ENCODE measurements around the gene EMP2. TPM values are rescaled to one million over a fixed set of nuclear protein-coding genes. Genes with fewer than 3 reads are reported as not detected.

EMP2 gene
- total RNA-seq, 2 experiments from 2014 or later, result not detected

DNA sequence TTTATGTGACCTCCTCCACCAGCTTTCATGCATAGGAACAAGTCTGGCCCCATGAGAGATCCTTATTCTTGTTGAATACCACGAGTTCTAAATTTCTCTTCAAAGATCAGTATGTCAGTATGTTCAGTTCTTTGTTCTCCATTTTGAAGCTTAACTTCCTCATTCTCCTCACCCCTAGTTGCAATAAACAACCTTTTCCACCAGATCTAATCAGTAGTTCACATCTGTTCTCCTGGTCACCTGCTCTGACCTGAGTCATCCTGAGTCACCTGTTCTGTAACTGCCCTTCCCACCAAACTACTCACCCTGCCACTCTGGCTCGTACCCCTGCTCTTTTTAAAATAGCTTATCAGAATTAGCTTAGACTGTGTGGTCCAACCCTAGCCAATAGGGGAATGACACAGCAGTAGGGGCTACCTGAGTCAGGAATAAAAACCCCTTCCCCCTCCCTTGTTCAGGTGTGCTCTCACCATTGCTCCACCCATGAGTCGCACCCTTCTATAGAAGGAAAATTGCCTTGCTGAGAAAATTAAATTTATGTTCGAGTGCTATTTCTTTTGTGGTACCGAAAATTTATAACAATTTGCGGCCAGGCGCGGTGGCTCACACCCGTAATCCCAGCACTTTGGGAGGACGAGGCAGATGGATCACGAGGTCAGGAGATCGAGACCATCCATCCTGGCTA lies 94.6 kb downstream of the EMP2 start:
- TF ChIP-seq, protein P1, sequence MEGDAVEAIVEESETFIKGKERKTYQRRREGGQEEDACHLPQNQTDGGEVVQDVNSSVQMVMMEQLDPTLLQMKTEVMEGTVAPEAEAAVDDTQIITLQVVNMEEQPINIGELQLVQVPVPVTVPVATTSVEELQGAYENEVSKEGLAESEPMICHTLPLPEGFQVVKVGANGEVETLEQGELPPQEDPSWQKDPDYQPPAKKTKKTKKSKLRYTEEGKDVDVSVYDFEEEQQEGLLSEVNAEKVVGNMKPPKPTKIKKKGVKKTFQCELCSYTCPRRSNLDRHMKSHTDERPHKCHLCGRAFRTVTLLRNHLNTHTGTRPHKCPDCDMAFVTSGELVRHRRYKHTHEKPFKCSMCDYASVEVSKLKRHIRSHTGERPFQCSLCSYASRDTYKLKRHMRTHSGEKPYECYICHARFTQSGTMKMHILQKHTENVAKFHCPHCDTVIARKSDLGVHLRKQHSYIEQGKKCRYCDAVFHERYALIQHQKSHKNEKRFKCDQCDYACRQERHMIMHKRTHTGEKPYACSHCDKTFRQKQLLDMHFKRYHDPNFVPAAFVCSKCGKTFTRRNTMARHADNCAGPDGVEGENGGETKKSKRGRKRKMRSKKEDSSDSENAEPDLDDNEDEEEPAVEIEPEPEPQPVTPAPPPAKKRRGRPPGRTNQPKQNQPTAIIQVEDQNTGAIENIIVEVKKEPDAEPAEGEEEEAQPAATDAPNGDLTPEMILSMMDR (IDR thresholded peaks at IDR 0.05), result no peak
- H3K4me1 ChIP-seq (ENCODE audit: insufficient read depth, low read length), result no peaks in the 10 kb centered on the region
- no peak overlapping the region for H3K4me3 Mint-ChIP-seq
- DNase-seq (no peak), ATAC-seq (ENCODE audit: poor library complexity) (no peak)
- POLR2A ChIA-PET, result interaction anchor here (0.6 kb wide), 2 partner anchors 100 to 267 kb away, joined by 3 read pairs; no protein-coding TSS in a partner anchor
- H3K27me3 ChIP-seq (ENCODE audit: control insufficient read depth in 1 of 2, insufficient read depth in 2 of 2, low read length in 2 of 2), result no peaks in the 10 kb centered on the region
- no peaks in the 10 kb centered on the region for H3K27me3 Mint-ChIP-seq
- peaks cover 7% of the 10 kb centered on the region for H3K9me3 Mint-ChIP-seq
- H3K36me3 Mint-ChIP-seq (ENCODE audit: low read depth), result peaks cover 38% of the 10 kb centered on the region
- intact Hi-C loops (cut with DNase I, micrococcal nuclease), result no loop called here
- H3K36me3 ChIP-seq (ENCODE audit: insufficient read depth, low read length), result peaks cover 15% of the 10 kb centered on the region
- CTCF ChIA-PET, result no interaction called here
- H3K27ac Mint-ChIP-seq, result no peak overlapping the region
- H3K27ac ChIP-seq (ENCODE audit: low read depth in 1 of 2, low read length in 2 of 2), result no peak overlapping the region
- H3K9me3 ChIP-seq (ENCODE audit: control insufficient read depth in 1 of 2, insufficient read depth in 1 of 2, low read length in 2 of 2), result peaks cover 33 to 48% of the 10 kb centered on the region in 2 experiments
- no peak overlapping the region for H3K4me3 ChIP-seq (ENCODE audit: low read length)
- no peaks in the 10 kb centered on the region for H3K4me1 Mint-ChIP-seq (ENCODE audit: low read depth)

DNA sequence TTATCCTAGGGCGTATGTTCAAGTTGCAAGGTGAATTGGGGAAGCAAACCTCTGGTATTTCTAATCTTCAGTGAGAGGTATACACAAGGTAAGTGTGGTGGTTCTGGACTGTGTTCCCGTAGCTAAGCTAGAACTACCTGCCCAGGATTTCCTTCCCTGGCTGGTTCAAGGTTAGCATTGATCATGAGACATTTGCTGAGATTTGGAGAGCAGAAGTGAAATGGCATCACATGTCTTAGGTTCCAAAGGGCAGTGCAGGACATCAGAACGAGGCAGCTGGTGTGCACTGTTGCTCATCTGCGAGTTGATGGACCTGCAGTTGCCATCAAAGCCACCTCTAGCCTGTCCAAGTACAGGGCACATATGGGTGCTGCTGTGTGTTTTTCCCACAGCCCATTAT lies 95.2 kb downstream of the EMP2 start:
- H3K27ac Mint-ChIP-seq, result no peak overlapping the region
- no peak for DNase-seq
- Histone ChIP-seq H3K4me1 (ENCODE audit: insufficient read depth, low read length) (no peaks in the 10 kb centered on the region), H3K27ac (ENCODE audit: low read depth in 1 of 2, low read length in 2 of 2) (no peak overlapping the region), H3K36me3 (ENCODE audit: insufficient read depth, low read length) (peaks cover 15% of the 10 kb centered on the region), H3K27me3 (ENCODE audit: control insufficient read depth in 1 of 2, insufficient read depth in 2 of 2, low read length in 2 of 2) (no peaks in the 10 kb centered on the region), H3K9me3 (ENCODE audit: control insufficient read depth in 1 of 2, insufficient read depth in 1 of 2, low read length in 2 of 2) (peaks cover 33 to 48% of the 10 kb centered on the region in 2 experiments), H3K4me3 (ENCODE audit: low read length) (no peak overlapping the region)
- TF ChIP-seq, protein P1 (IDR thresholded peaks at IDR 0.05), result no peak
- ChIA-PET POLR2A (interaction anchor here (0.6 kb wide), 1 partner anchor 266 kb away, joined by 3 read pairs; no protein-coding TSS in a partner anchor), CTCF (no interaction called here)
- intact Hi-C loops (cut with DNase I, micrococcal nuclease), result no loop called here
- ATAC-seq (ENCODE audit: poor library complexity), result no peak
- no peaks in the 10 kb centered on the region for H3K4me1 Mint-ChIP-seq (ENCODE audit: low read depth)
- H3K4me3 Mint-ChIP-seq, result no peak overlapping the region
- H3K9me3 Mint-ChIP-seq, result peaks cover 9% of the 10 kb centered on the region
- H3K27me3 Mint-ChIP-seq, result no peaks in the 10 kb centered on the region
- H3K36me3 Mint-ChIP-seq (ENCODE audit: low read depth), result peaks cover 45% of the 10 kb centered on the region

DNA sequence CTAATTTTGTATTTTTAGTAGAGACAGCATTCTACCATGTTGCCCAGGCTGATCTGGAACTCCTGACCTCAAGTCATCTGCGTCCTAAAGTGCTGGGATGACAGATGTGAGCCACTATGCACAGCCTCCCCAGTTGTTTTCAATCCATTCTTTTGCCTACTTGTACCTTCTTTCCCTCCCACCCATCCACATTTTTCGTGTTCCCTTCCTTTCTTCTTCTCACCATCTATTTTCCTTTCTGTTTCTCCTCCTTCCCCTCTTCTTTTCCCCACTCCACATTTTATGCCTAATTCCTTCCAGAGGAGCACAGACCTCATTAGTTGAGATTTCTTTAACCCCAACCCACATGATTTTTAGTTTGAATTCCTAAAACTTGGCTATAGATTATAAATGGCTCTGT lies 100.2 kb downstream of the EMP2 start:
- H3K27me3 Mint-ChIP-seq, result no peaks in the 10 kb centered on the region
- Histone ChIP-seq H3K27ac (ENCODE audit: low read depth in 1 of 2, low read length in 2 of 2) (no peak overlapping the region), H3K9me3 (ENCODE audit: control insufficient read depth in 1 of 2, insufficient read depth in 1 of 2, low read length in 2 of 2) (peaks cover 21 to 33% of the 10 kb centered on the region in 2 experiments), H3K36me3 (ENCODE audit: insufficient read depth, low read length) (peaks cover 22% of the 10 kb centered on the region), H3K27me3 (ENCODE audit: control insufficient read depth in 1 of 2, insufficient read depth in 2 of 2, low read length in 2 of 2) (no peaks in the 10 kb centered on the region), H3K4me3 (ENCODE audit: low read length) (no peak overlapping the region), H3K4me1 (ENCODE audit: insufficient read depth, low read length) (no peaks in the 10 kb centered on the region)
- TF ChIP-seq, protein P1 (IDR thresholded peaks at IDR 0.05), result no peak
- peaks cover 70% of the 10 kb centered on the region for H3K36me3 Mint-ChIP-seq (ENCODE audit: low read depth)
- no peak for DNase-seq
- ChIA-PET POLR2A (no interaction called here), CTCF (no interaction called here)
- intact Hi-C loops (cut with DNase I, micrococcal nuclease), result no loop called here
- ATAC-seq (ENCODE audit: poor library complexity), result no peak
- H3K4me1 Mint-ChIP-seq (ENCODE audit: low read depth), result no peaks in the 10 kb centered on the region
- H3K9me3 Mint-ChIP-seq, result peaks cover 4% of the 10 kb centered on the region
- no peak overlapping the region for H3K4me3 Mint-ChIP-seq
- H3K27ac Mint-ChIP-seq, result no peak overlapping the region

Other genes starting within 250 kb of the EMP2 start
- gene ATF7IP2, start 194.5 kb downstream of the EMP2 start, total RNA-seq, result 10 to 100 TPM; 82.9 to 86.9 TPM
- gene TEKT5, start 114.3 kb upstream of the EMP2 start, total RNA-seq, result not detected
- gene NUBP1, start 163.2 kb upstream of the EMP2 start, total RNA-seq, result 10 to 100 TPM; 19.3 to 20.1 TPM
- not detected for gene TVP23A, start 238.2 kb upstream of the EMP2 start, total RNA-seq